HepG2 (cell line): ENCODE measurements around the gene NPAS2. TPM values are rescaled to one million over a fixed set of nuclear protein-coding genes. Genes with fewer than 3 reads are reported as not detected.

Source experiments
- FOXA1 ChIP-seq, 2 experiments: fragments of 450-650 bp in 1 of 2; sonication (generic) in 1 of 2; formaldehyde crosslinking in 1 of 2; IDR thresholded peaks; 2 replicates each; pipeline versions ENCODE4 v1.4.0 to v1.6.1; 2016 to 2020; ENCODE audit warnings: missing genetic modification reagents in 1 of 2
- MAFF ChIP-seq: IDR thresholded peaks from 2 replicates; pipeline ENCODE4 v1.6.1; 2011; ENCODE audit warnings: low read depth, low read length, improper control_type of control experiment
- MAFK ChIP-seq, 2 experiments: IDR thresholded peaks in 1 of 2; conservative IDR thresholded peaks in 1 of 2; 2 replicates each; pipeline ENCODE4 v1.6.1; 2011; ENCODE audit warnings: improper control_type of control experiment in 2 of 2, low read length in 2 of 2
- RBM22 ChIP-seq: fragments of 200-400 bp; formaldehyde crosslinking; optimal IDR thresholded peaks from 2 replicates; pipeline ENCODE3; 2017; ENCODE audit warnings: mild to moderate bottlenecking, low read length, moderate library complexity
- TEAD3 ChIP-seq: optimal IDR thresholded peaks from 2 replicates; pipeline ENCODE3; 2016; ENCODE audit warnings: borderline replicate concordance
- ZNF670 ChIP-seq: sonication (generic); formaldehyde crosslinking; IDR thresholded peaks from 2 replicates; pipeline ENCODE4 v1.8.0; 2022; ENCODE audit warnings: mild to moderate bottlenecking, missing genetic modification reagents, borderline replicate concordance
- polyA plus RNA-seq, 8 experiments: library from polyadenylated mRNA; depleted of rRNA in 3 of 8; stranded (reverse) in 7 of 8; unstranded in 1 of 8; fragments of >200 nt; fragmentation: Illumina TruSeq in 4 of 8; extraction: Trizol in 4 of 8; gene quantifications; 2 replicates each; pipeline versions ENCODE4 v1.2.1 to v1.2.3, GENCODE V29; 2011 to 2016; ENCODE audit warnings: low read depth in 4 of 8, missing spikeins in 1 of 8, mixed read lengths in 1 of 8; ENCODE audit not compliant: insufficient read depth in 1 of 8
- total RNA-seq, 5 experiments: library from RNA; depleted of rRNA; stranded (reverse); fragments of >200 nt; fragmentation: Illumina TruSeq; extraction: Trizol; gene quantifications; 2 replicates each; pipeline ENCODE4 v1.2.3, GENCODE V29; 2016; ENCODE audit warnings: low read depth in 1 of 5
- TF ChIP-seq, protein P1 (sequence below): sonication (generic); formaldehyde crosslinking; IDR thresholded peaks from 2 replicates; pipeline ENCODE4 v1.5.1; 2020; ENCODE audit warnings: mild to moderate bottlenecking, missing genetic modification reagents
- TF ChIP-seq, protein P2 (sequence below): IDR thresholded peaks from 2 replicates; pipeline ENCODE4 v1.6.1; 2018; ENCODE audit warnings: missing genetic modification reagents, mild to moderate bottlenecking, missing compliant biosample characterization
- TF ChIP-seq, protein P3 (sequence below): IDR thresholded peaks from 2 replicates; pipeline ENCODE4 v1.6.1; 2016; ENCODE audit warnings: low read depth, control low read depth

The NPAS2 gene
- total and polyA plus RNA-seq, 2 of the 13 experiments (the other 11 are each of a cell fraction or from before 2014, with no cell fraction given): 14.8 to 37.5 TPM

DNA sequence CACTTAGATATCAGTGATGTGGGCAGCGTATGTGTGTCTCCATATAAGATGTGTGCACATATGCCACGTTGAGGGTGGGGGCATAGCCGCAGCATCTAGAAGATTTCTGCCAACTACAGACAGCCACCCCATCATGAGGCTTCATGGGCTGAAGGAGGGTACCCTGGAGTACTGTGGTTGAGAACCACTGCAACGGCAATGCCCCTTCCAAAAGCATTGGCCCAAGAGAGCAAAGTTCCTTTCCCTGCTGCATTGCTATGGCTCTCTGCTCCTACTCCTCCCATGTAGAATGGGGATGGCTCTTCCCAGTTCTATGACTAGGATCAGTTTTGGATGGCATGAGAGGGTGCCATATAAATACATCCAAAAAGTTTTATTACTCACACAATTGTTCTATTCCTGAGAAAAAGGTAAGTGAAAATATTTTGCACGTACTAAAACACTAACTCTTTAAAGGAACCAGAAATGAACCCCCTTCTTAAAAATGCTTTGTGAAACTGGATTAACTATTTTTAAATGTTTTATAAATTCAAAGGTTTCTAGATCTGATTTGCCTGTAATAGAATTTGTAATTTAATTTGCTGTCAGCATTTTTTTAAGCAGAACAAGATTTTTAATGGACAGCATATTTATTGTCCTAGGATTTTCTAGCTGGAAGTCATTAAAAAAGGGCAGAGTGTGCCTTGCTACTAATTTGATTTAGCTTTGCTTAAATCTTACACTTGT, 177.7 kb downstream of the NPAS2 start (continued):
- TF ChIP-seq ZNF670 (0 out of 2 replicates have a peak, but pooled peaks have one; percentile 19), MAFK (conservative IDR thresholded peaks at IDR 0.05 in 1 of 2, IDR thresholded peaks at IDR 0.05 in 1 of 2; ENCODE audit: low read length in 2 of 2) (peak; percentile 64 to 83), MAFF (peak; percentile 76), FOXA1 (IDR thresholded peaks at IDR 0.05) (no peak), FOXA1 (CRISPR knock-in tag; IDR thresholded peaks at IDR 0.05) (no peak), RBM22 (peak; percentile 95), TEAD3 (CRISPR knock-in tag) (no peak)
- TF ChIP-seq, protein P1, sequence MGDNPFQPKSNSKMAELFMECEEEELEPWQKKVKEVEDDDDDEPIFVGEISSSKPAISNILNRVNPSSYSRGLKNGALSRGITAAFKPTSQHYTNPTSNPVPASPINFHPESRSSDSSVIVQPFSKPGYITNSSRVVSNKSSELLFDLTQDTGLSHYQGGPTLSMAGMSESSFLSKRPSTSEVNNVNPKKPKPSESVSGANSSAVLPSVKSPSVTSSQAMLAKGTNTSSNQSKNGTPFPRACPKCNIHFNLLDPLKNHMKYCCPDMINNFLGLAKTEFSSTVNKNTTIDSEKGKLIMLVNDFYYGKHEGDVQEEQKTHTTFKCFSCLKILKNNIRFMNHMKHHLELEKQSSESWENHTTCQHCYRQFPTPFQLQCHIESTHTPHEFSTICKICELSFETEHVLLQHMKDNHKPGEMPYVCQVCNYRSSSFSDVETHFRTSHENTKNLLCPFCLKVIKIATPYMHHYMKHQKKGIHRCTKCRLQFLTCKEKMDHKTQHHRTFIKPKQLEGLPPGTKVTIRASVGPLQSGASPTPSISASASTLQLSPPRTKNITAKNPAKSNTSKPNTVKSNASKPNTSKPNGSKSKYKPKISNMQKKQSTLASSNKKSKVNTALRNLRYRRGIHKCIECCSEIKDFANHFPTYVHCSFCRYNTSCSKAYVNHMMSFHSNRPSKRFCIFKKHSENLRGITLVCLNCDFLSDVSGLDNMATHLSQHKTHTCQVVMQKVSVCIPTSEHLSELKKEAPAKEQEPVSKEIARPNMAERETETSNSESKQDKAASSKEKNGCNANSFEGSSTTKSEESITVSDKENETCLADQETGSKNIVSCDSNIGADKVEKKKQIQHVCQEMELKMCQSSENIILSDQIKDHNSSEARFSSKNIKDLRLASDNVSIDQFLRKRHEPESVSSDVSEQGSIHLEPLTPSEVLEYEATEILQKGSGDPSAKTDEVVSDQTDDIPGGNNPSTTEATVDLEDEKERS (CRISPR knock-in tag): no peak
- TF ChIP-seq, protein P2, sequence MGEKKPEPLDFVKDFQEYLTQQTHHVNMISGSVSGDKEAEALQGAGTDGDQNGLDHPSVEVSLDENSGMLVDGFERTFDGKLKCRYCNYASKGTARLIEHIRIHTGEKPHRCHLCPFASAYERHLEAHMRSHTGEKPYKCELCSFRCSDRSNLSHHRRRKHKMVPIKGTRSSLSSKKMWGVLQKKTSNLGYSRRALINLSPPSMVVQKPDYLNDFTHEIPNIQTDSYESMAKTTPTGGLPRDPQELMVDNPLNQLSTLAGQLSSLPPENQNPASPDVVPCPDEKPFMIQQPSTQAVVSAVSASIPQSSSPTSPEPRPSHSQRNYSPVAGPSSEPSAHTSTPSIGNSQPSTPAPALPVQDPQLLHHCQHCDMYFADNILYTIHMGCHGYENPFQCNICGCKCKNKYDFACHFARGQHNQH: no peak
- TF ChIP-seq, protein P3, sequence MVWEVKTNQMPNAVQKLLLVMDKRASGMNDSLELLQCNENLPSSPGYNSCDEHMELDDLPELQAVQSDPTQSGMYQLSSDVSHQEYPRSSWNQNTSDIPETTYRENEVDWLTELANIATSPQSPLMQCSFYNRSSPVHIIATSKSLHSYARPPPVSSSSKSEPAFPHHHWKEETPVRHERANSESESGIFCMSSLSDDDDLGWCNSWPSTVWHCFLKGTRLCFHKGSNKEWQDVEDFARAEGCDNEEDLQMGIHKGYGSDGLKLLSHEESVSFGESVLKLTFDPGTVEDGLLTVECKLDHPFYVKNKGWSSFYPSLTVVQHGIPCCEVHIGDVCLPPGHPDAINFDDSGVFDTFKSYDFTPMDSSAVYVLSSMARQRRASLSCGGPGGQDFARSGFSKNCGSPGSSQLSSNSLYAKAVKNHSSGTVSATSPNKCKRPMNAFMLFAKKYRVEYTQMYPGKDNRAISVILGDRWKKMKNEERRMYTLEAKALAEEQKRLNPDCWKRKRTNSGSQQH: no peak
- TF ChIP-seq, all 625 proteins: peak for 6
